Posterior vena cava (tissue), 2 donors: Measurements from ENCODE around the gene EXOC1. TPM values are rescaled to one million over a fixed set of nuclear protein-coding genes. Genes with fewer than 3 reads are reported as not detected.

ENCODE experiments used
- DNase-seq: peaks from one replicate; pipeline ENCODE4 v3.0.0-alpha.2; 2020; ENCODE audit warnings: low spot score
- intact Hi-C, 2 donors: fragments of 100-400 bp; cut with DNase I; formaldehyde crosslinking; loops; one replicate each; pipeline versions ENCODE4 v1.14.1 to v1.14.2; 2022 to 2023
- total RNA-seq, 2 donors: library from RNA; stranded (reverse); fragmentation: NEBNext Ultra II Directional; extraction: Animal tissue kit (Norgen Biotek cat#: 25700); gene quantifications; one replicate each; pipeline ENCODE4 v1.2.1, GENCODE V29; 2021
- donor health status: DM: yes; HTN: yes; CAD: no.
- donor health status: DM: yes; HTN: yes; CAD: no.

Gene EXOC1
- total RNA-seq, 2 donors from 2014 or later: 33.4 to 34.3 TPM

- DNase-seq: no peak
- intact Hi-C loops: no loop called here
Measured at GRCh38 chr4:55938481-55938880, 85.0 kb downstream of the EXOC1 start.

GRCh38 chr4:55939421-55939820, 86.0 kb downstream of the EXOC1 start:
- no peak for DNase-seq
- intact Hi-C loops: no loop called here

- no peak for DNase-seq
- intact Hi-C loops: no loop called here
Measured at GRCh38 chr4:55941881-55942396, 88.5 kb downstream of the EXOC1 start.

GRCh38 chr4:55947254-55947882, 93.9 kb downstream of the EXOC1 start:
- no peak for DNase-seq
- intact Hi-C loops: no loop called here

GRCh38 chr4:55947912-55948725, 94.7 kb downstream of the EXOC1 start:
- DNase-seq: no peak
- intact Hi-C loops: no loop called here

- intact Hi-C loops: no loop called here
Measured at GRCh38 chr4:55948726-55949481, 95.5 kb downstream of the EXOC1 start, which contains the start of gene CEP135. Gene CEP135, plus strand, starts transcription at chr4:55948945. Its CDS starts 3,186 bp downstream, at chr4:55952131.

GRCh38 chr4:55949482-55949802, 96.0 kb downstream of the EXOC1 start:
- intact Hi-C loops: no loop called here

More at GRCh38 chr4:55948726-55949481, 95.5 kb downstream of the EXOC1 start, which contains the start of gene CEP135:
- peak; percentile 99 for DNase-seq

GRCh38 chr4:55951191-55951922, 97.9 kb downstream of the EXOC1 start:
- intact Hi-C loops: no loop called here
- no peak for DNase-seq

More at GRCh38 chr4:55949482-55949802, 96.0 kb downstream of the EXOC1 start:
- DNase-seq: no peak

Other genes with a start within 250 kb of the EXOC1 start
- not detected for gene NMU, start 217.3 kb upstream of the EXOC1 start, total RNA-seq
- not detected for gene EXOC1L, start 33.9 kb upstream of the EXOC1 start, total RNA-seq
- gene CEP135, start 95.3 kb downstream of the EXOC1 start, total RNA-seq: 1 to 10 TPM; 6.8 to 7.3 TPM